Heart right ventricle (tissue), 16 donors: Measurements from ENCODE around the gene DUSP22. TPM values are rescaled to one million over a fixed set of nuclear protein-coding genes. Genes with fewer than 3 reads are reported as not detected.
A peak's percentile ranks its signal among the peaks of the same experiment; 100 is the strongest.

Experiments used
- ATAC-seq, 8 donors: fragments of 200-7000 bp; cut with Tn5 transposase; one replicate each; pipeline ENCODE4 v1.9.1; 2020; ENCODE audit warnings: mild to moderate bottlenecking in 8 of 8, moderate library complexity in 8 of 8, moderate number of reproducible peaks in 1 of 8
- DNase-seq, 2 donors: peaks; one replicate each; pipeline ENCODE4 v3.0.0-alpha.2; 2020
- H3K27ac ChIP-seq, 10 donors: fragments of 200-600 bp; sonication (generic) in 2 of 10; one replicate each; pipeline versions ENCODE4 v1.5.0 to v1.8.0; 2020 to 2022; ENCODE audit warnings: mild to moderate bottlenecking in 3 of 10
- H3K27me3 ChIP-seq, 7 donors: fragments of 200-600 bp; one replicate each; pipeline ENCODE4 v1.8.0; 2021 to 2022; ENCODE audit warnings: mild to moderate bottlenecking in 2 of 7
- H3K36me3 ChIP-seq, 9 donors: fragments of 200-600 bp; sonication (generic) in 1 of 9; one replicate each; pipeline versions ENCODE4 v1.5.0 to v1.8.0; 2020 to 2022; ENCODE audit warnings: mild to moderate bottlenecking in 2 of 9
- H3K4me1 ChIP-seq, 9 donors: fragments of 200-600 bp; sonication (generic) in 1 of 9; one replicate each; pipeline versions ENCODE4 v1.5.0 to v1.8.0; 2020 to 2022; ENCODE audit warnings: mild to moderate bottlenecking in 4 of 9
- H3K4me3 ChIP-seq, 10 donors: fragments of 200-600 bp; sonication (generic) in 2 of 10; one replicate each; pipeline versions ENCODE4 v1.5.0 to v1.8.0; 2020 to 2022; ENCODE audit warnings: mild to moderate bottlenecking in 7 of 10, moderate library complexity in 2 of 10
- H3K9me3 ChIP-seq, 11 donors: fragments of 200-600 bp in 10 of 11; sonication (generic) in 2 of 11; one replicate each; pipeline versions ENCODE4 v1.5.0 to v1.8.0; 2013 to 2022; ENCODE audit warnings: mild to moderate bottlenecking in 2 of 11, control low read depth in 1 of 11, moderate library complexity in 1 of 11
- WGBS, 2 donors: extraction: QIAGEN DNeasy Blood & Tissue Kit; methylation state at CpG; one replicate each; pipeline ENCODE4 v1.1.7; 2013; ENCODE audit warnings: inconsistent platforms in 1 of 2; 5-methylcytosine and 5-hydroxymethylcytosine counted together
- intact Hi-C, 10 donors: fragments of 100-400 bp; cut with DNase I; formaldehyde crosslinking; loops; one replicate each; pipeline versions ENCODE4 v1.11.1 to v1.14.2; 2022
- polyA plus RNA-seq, 2 donors: library from polyadenylated mRNA; stranded (reverse); fragments of 200-250 nt; gene quantifications; one replicate each; pipeline ENCODE4 v1.2.3, GENCODE V29; 2013
- total RNA-seq, 10 donors: library from RNA; stranded (reverse); fragmentation: NEBNext Ultra II Directional in 3 of 10; extraction: Animal tissue kit (Norgen Biotek cat#: 25700) in 3 of 10; gene quantifications; one replicate each; pipeline versions ENCODE4 v1.2.1 to v1.2.4, GENCODE V29; 2021 to 2023
- TF ChIP-seq, protein P1 (sequence below), 9 donors: fragments of 200-600 bp; sonication (generic) in 2 of 9; IDR thresholded peaks; one replicate each; pipeline versions ENCODE4 v1.5.0 to v1.8.0; 2021 to 2022; ENCODE audit warnings: antibody characterized with exemption in 9 of 9, mild to moderate bottlenecking in 5 of 9, moderate library complexity in 1 of 9
- donor health status: Arrhythmogenic right ventricular cardiomyopathy.
- donor health status: ischemic (EF 13 %, LVEDD 7.1; RV severe dilation, severe dysfunction).
- donor health status: healthy with polysubstance abuse.
- donor health status: DM: no; HTN: yes; CAD: no.
- donor health status: DM: no; HTN: no; CAD: no.
- donor health status: ischemic (EF 25% LVEDD 6.9; RV normal size, moderate dysfunction).
- donor health status: ischemic (EF 25% LVEDD 5.7; RV mildly dilated, moderate dysfunction).
- donor health status: healthy.
- donor health status: DM: yes; HTN: yes; CAD: no.
- donor health status: Ischemic cardiomyopathy.
- donor health status: ischemic (EF 35%, LVEDD 5.7; RV mildly dilated, moderate dysfunction).
- donor health status: nonischemic (EF 11% LVEDD 7.7; RV severe dilation, severe dysfunction).
- donor health status: DM: yes; HTN: yes; CAD: no.
- donor health status: PGD.
- donor health status: ischemic (EF 29% LVEDD 5.4; RV normal size, mild dysfunction).
- donor health status: nonischemic (EF 23%, LVEDD 6.1; RV moderate dilation, normal function).

Gene DUSP22
- total and polyA plus RNA-seq, 12 donors: 32.0 to 70.4 (median 51.9) TPM

DNA sequence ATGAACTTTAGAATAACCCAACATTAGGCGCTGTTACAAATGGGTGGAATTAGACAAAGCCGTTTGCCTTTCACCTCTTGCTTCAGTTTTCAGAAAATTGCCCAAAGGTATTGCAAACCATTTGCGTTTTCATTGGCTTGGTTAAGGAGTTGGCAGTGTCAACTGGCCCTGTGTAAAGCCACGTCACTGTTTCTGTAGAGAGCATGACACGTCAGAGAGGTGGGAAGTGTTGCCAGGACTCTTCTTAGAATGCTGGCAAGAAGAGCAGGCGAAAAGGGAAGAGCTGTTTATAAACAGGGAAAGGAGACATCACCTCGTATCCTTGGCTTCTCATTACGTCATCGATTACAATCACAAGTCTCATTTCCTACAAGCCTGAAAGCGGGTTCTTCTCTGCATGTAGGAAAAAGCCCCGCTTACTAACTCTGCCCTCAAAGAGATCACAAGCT lies 95.0 kb downstream of the DUSP22 start:
- Histone ChIP-seq H3K9me3 (no peaks in the 10 kb centered on the region), H3K36me3 (no peaks in the 10 kb centered on the region), H3K27ac (no peak overlapping the region), H3K4me3 (no peak overlapping the region), H3K27me3 (peaks cover 16 to 97% (median 81%) of the 10 kb centered on the region in 7 donors), H3K4me1 (peaks cover 2 to 16% (median 12%) of the 10 kb centered on the region in 9 donors)
- ATAC-seq: peak in 1 of 8 donors; percentile 79
- DNase-seq: no peak
- intact Hi-C loops: loop anchor here in 1 of 10 donors (10.0 kb wide), 1 partner anchor 183 kb away; no protein-coding TSS in a partner anchor
- WGBS, 2 donors: 57 to 63% methylated on average over 11 of the region's 11 CpGs
- TF ChIP-seq, protein P1, sequence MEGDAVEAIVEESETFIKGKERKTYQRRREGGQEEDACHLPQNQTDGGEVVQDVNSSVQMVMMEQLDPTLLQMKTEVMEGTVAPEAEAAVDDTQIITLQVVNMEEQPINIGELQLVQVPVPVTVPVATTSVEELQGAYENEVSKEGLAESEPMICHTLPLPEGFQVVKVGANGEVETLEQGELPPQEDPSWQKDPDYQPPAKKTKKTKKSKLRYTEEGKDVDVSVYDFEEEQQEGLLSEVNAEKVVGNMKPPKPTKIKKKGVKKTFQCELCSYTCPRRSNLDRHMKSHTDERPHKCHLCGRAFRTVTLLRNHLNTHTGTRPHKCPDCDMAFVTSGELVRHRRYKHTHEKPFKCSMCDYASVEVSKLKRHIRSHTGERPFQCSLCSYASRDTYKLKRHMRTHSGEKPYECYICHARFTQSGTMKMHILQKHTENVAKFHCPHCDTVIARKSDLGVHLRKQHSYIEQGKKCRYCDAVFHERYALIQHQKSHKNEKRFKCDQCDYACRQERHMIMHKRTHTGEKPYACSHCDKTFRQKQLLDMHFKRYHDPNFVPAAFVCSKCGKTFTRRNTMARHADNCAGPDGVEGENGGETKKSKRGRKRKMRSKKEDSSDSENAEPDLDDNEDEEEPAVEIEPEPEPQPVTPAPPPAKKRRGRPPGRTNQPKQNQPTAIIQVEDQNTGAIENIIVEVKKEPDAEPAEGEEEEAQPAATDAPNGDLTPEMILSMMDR (IDR thresholded peaks at IDR 0.05): no peak

DNA sequence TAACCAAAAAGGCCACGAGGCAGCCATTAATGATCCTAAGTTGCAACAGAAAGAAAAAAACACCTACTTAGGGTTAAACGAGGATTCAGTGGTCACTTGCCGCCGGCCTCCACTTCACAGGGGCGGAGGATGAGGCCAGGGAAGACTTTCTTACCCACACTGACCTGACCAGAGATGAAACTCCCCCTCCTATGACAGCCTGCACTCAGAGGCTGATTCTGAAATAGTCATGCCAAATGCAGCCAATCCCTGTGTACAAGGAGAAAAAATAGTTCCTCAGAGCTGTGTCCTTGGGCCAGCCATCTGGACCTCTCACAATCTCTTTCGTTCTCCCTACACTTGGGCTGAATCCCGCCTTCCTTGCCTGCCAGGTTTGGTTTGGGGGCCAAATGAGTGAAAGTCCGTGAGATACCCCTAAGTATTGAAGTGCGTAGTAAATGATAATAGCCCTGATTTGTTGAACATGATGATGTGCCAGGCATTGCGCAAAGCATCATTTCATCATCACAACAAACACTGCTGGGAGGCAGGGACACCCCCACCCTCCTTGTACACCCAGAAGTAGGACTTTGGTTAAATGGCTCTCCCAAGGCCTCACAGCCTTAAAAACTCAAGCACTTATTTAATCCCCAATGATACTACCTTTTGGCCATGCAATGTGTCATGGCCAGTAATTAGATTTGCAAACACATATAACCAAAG lies 96.1 kb downstream of the DUSP22 start:
- H3K36me3 ChIP-seq: no peaks in the 10 kb centered on the region
- peaks cover 7 to 24% (median 22%) of the 10 kb centered on the region in 9 donors for H3K4me1 ChIP-seq
- no peak overlapping the region for H3K4me3 ChIP-seq
- H3K27me3 ChIP-seq: peaks cover 26 to 97% (median 83%) of the 10 kb centered on the region in 7 donors
- DNase-seq (no peak), ATAC-seq (no peak)
- TF ChIP-seq, protein P1 (IDR thresholded peaks at IDR 0.05): no peak
- no peaks in the 10 kb centered on the region for H3K9me3 ChIP-seq
- H3K27ac ChIP-seq: no peak overlapping the region
- intact Hi-C loops: loop anchor here in 1 of 10 donors (10.0 kb wide), 1 partner anchor 184 kb away; no protein-coding TSS in a partner anchor
- WGBS, 2 donors: 80 to 85% methylated on average over 10 of the region's 10 CpGs

DNA sequence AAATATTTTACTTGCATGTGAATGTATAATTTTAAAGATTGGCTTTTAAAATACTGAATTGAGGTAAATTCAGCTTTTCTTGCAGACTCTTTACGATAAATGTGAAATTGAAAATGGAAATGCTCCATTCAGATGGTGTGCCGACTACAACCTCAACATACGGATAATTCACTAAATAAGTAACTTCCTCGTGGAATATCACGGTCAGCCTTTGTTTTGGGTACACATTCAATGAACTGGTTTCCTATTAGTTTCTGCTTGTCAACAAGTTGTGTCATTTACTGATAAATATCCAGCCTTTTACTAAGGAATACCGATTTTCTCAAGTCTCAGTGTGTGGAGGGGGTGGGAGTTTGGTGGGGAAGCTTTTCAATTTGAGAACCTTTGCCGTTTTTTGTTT lies 96.9 kb downstream of the DUSP22 start:
- DNase-seq (no peak), ATAC-seq (no peak)
- no peaks in the 10 kb centered on the region for H3K9me3 ChIP-seq
- 79 to 81% methylated on average over 7 of the region's 7 CpGs for WGBS, 2 donors
- H3K27ac ChIP-seq: no peak overlapping the region
- no peak overlapping the region for H3K4me3 ChIP-seq
- no peaks in the 10 kb centered on the region for H3K36me3 ChIP-seq
- H3K4me1 ChIP-seq: peaks cover 7 to 30% (median 25%) of the 10 kb centered on the region in 9 donors
- TF ChIP-seq, protein P1 (IDR thresholded peaks at IDR 0.05): no peak
- peaks cover 28 to 99% (median 91%) of the 10 kb centered on the region in 7 donors for H3K27me3 ChIP-seq
- intact Hi-C loops: loop anchor here in 1 of 10 donors (10.0 kb wide), 1 partner anchor 184 kb away; no protein-coding TSS in a partner anchor

DNA sequence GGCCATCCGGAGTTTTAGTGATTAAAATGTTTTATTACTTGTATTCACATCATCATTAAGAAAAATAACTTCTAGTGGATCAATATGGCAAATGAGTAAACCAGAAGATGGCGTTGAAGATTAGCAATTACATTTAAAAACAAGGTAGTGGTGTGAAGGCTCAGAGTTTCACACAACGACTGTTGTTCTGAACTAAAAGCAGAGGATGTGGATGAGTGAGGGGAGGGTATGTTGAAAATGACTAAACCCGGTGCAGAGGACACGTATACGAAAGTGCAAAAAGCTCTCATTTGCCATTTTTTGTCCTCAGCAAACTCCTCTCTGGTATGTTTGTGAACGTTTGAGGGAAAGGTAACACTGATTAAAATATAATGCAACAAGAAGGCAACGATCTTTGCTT lies 97.3 kb downstream of the DUSP22 start:
- intact Hi-C loops: loop anchor here in 1 of 10 donors (10.0 kb wide), 1 partner anchor 185 kb away; no protein-coding TSS in a partner anchor
- H3K4me3 ChIP-seq: no peak overlapping the region
- H3K36me3 ChIP-seq: no peaks in the 10 kb centered on the region
- WGBS, 2 donors: 59 to 60% methylated on average over 8 of the region's 8 CpGs
- H3K9me3 ChIP-seq: no peaks in the 10 kb centered on the region
- peaks cover 28 to 99% (median 92%) of the 10 kb centered on the region in 7 donors for H3K27me3 ChIP-seq
- DNase-seq: no peak
- TF ChIP-seq, protein P1 (IDR thresholded peaks at IDR 0.05): no peak
- no peak for ATAC-seq
- H3K4me1 ChIP-seq: peaks cover 7 to 30% (median 25%) of the 10 kb centered on the region in 9 donors
- no peak overlapping the region for H3K27ac ChIP-seq
